ENCODE measurements around the gene YBEY. TPM values are rescaled to one million over a fixed set of nuclear protein-coding genes. Genes with fewer than 3 reads are reported as not detected.

Gene YBEY
- total RNA-seq, 2 experiments from 2014 or later, result 6.9 to 9.1 TPM

DNA sequence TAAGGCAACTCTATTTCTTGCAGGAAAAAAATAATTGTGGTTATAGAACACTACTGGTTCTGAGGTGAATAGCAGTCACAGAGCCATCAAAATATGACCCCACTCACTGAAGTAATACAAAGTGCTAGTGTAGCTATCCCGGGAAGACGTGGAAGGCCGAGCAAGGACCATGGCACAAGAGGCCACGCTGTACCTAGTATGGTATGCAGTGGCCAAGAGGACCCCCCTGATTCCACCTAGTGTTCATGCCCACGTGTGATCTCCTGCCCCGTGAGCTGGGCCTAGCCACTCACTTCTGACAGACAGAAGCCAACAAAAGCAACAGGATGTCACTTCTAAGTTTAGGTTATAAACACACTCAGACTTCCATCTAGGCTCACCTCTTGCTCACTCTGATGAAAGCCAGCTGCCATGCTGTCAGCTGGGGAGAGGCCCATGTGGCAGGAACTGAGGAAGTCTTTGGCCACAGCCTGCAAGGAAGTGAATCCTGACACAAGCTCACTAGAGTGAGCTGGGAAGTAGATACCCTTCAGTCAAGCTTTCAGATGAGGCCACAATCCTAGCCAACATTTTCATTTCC lies 35.9 kb upstream of the YBEY start:
- DNase-seq (no peak), ATAC-seq (no peak)
- CTCF ChIA-PET, result interaction anchor here (1.1 to 1.9 kb wide), 2 partner anchors 9 to 107 kb away, joined by 4 to 5 read pairs; no protein-coding TSS in a partner anchor
- H3K36me3 Mint-ChIP-seq, result peaks cover 63% of the 10 kb centered on the region
- H3K27ac Mint-ChIP-seq, result peak overlapping the region; percentile 56
- peaks cover 40% of the 10 kb centered on the region for H3K4me1 Mint-ChIP-seq
- H3K9me3 Mint-ChIP-seq (ENCODE audit: low read depth), result no peaks in the 10 kb centered on the region
- H3K4me3 Mint-ChIP-seq, result no peak overlapping the region
- no peaks in the 10 kb centered on the region for H3K27me3 Mint-ChIP-seq

DNA sequence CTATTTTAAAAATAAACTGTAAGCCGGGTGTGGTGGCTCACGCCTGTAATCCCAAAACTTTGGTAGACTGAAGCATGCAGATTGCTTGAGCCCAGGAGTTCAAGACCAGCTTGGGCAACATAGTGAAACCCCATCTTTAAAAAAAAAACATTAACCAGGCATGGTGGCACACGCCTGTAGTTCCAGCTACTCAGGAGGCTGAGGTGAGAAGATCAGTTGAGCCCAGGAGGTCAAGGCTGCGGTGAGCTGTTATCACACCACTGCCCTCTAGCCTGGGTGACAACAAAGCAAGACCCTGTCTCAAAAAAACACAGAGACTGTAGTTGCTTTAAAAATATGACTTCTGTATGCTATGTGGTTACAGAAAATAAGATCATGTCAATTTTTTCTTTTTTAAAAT lies 33.3 kb upstream of the YBEY start:
- Mint-ChIP-seq H3K27ac (peak overlapping the region; percentile 80), H3K27me3 (no peaks in the 10 kb centered on the region), H3K36me3 (peaks cover 64% of the 10 kb centered on the region), H3K4me3 (no peak overlapping the region), H3K4me1 (peaks cover 37% of the 10 kb centered on the region), H3K9me3 (ENCODE audit: low read depth) (no peaks in the 10 kb centered on the region)
- ATAC-seq, result no peak
- CTCF ChIA-PET, result interaction anchor here (0.9 to 2.6 kb wide), 5 partner anchors 10 to 110 kb away, joined by 3 to 14 read pairs (median 5); a partner anchor contains a TSS
- no peak for DNase-seq

DNA sequence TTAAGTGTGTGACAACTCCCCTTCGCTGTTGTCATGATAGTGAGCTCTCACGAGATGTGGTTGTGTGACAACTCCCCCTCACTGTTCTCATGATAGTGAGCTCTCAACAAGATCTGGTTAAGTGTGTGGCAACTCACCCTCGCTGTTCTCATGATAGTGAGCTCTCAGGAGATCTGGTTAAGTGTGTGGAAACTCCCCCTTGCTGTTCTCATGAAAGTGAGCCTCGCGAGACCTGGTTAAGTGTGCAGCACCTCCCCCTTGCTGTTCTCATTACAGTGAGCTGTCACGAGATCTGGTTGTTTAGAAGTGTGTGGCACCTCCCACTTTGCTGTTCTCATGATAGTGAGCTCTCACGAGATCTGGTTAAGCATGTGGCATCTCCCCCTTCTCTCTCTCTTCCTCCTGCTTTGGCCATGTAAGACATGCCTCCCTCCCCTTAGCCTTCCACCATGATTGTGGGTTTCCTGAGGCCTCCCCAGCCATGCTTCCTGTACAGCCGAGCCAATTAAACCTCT lies 32.5 kb upstream of the YBEY start:
- CTCF ChIA-PET, result interaction anchor here (0.9 to 2.6 kb wide), 6 partner anchors 11 to 111 kb away, joined by 3 to 14 read pairs (median 4); a partner anchor contains a TSS
- Mint-ChIP-seq H3K27ac (peak overlapping the region; percentile 80), H3K36me3 (peaks cover 68% of the 10 kb centered on the region)

DNA sequence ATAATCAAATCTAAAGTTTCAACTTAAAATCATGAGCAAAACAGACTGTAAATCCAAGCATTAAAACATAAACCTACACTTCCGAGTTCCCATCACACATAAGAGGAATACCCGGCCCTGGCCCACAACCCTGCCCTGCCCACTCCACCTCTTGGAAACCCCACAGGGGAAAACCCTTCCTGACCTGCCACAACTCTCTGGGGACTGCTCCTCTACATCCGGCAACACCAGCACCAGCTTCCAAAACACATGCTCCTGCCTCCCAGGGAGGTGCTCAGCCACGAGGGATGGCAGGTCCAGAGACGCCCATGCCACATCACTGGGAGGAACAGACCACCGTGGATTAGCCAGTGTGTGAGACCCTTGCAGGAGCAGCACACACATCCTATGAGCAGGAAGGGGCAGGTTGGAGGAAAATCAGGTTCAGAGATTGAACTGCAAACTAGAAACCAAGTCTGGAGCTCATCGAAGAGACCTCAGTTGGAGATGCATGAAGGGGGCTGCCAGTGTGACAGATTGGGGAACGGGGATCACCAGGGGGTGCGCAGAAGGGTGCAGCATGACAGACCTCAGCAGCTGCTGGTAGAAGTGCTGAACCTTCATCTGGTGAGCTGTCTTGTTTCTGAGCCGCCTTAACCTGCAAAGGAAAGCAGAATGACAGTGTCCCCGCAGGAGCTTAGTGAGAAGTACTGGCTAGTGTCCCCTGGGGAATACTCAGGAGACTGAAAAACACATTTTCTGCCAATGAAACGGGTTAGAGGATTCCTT lies 31.8 kb upstream of the YBEY start:
- DNase-seq (no peak), ATAC-seq (no peak)
- H3K27ac Mint-ChIP-seq, result peak overlapping the region; percentile 80
- peaks cover 37% of the 10 kb centered on the region for H3K4me1 Mint-ChIP-seq
- no peaks in the 10 kb centered on the region for H3K9me3 Mint-ChIP-seq (ENCODE audit: low read depth)
- peaks cover 65% of the 10 kb centered on the region for H3K36me3 Mint-ChIP-seq
- no peak overlapping the region for H3K4me3 Mint-ChIP-seq
- CTCF ChIA-PET, result interaction anchor here (1.5 to 2.6 kb wide), 4 partner anchors 11 to 111 kb away, joined by 4 to 14 read pairs (median 6); a partner anchor contains a TSS
- H3K27me3 Mint-ChIP-seq, result no peaks in the 10 kb centered on the region

More for the DNA sequence above, 32.5 kb upstream of the YBEY start:
- ATAC-seq, result peak; percentile 90
- H3K27me3 Mint-ChIP-seq, result no peaks in the 10 kb centered on the region
- no peaks in the 10 kb centered on the region for H3K9me3 Mint-ChIP-seq (ENCODE audit: low read depth)
- peaks cover 37% of the 10 kb centered on the region for H3K4me1 Mint-ChIP-seq
- DNase-seq, result peak; percentile 84
- H3K4me3 Mint-ChIP-seq, result no peak overlapping the region

DNA sequence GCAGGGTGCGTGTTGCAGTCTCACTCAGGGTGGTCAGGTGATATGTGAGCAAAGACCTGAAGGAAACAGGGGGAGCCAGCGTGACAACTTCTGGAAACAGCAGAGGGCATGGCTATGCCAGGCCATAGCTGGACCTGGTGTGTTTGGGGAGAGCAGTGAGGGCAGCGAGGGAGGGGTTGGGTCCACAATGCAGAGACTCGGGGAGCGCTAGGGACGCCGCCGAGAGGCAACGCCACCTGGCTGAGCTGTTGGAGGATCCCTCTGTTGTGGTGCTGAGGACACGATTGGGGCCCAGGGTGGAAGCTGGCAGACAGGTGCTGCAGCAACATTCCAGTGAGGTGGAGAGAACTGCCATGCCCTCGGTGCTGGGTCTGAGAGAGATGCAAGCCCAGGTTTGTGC lies 31.0 kb upstream of the YBEY start:
- peaks cover 33% of the 10 kb centered on the region for H3K4me1 Mint-ChIP-seq
- peak overlapping the region; percentile 80 for H3K27ac Mint-ChIP-seq
- no peaks in the 10 kb centered on the region for H3K9me3 Mint-ChIP-seq (ENCODE audit: low read depth)
- H3K27me3 Mint-ChIP-seq, result no peaks in the 10 kb centered on the region
- no peak overlapping the region for H3K4me3 Mint-ChIP-seq
- H3K36me3 Mint-ChIP-seq, result peaks cover 60% of the 10 kb centered on the region
- CTCF ChIA-PET, result interaction anchor here (1.5 to 2.5 kb wide), 2 partner anchors 12 to 25 kb away, joined by 4 to 7 read pairs; no protein-coding TSS in a partner anchor
- DNase-seq (no peak), ATAC-seq (no peak)

DNA sequence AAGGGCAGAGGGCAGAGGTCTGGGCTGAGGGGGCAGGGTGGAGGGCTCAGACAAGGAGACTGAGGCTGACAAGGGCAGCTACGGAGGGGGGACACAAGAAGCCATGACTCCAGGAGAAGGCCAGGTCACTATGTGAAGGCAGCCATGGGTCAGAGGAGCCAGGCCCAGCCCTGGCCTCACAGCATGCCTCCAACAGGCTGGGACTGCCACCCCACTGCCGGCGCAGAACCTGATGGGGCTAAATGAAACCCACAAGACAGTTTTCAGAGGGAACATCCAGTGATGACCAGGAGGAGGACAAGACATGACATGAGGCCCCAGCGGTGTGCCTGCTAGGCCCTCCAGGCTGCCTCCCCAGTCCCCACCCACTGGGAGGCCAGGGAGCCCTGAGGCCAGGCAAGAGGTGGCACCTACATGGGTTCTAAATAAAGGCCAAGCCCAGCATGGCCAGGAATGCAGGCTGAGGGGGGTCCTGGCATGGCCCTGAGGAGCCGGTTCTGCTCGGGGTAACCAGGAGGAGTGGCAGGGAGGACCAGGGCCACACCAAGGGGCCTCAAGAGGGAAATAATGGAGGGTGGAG lies 30.3 kb upstream of the YBEY start:
- peak overlapping the region; percentile 18 for H3K27ac Mint-ChIP-seq
- no peaks in the 10 kb centered on the region for H3K9me3 Mint-ChIP-seq (ENCODE audit: low read depth)
- DNase-seq (peak; percentile 26), ATAC-seq (no peak)
- H3K4me1 Mint-ChIP-seq, result peaks cover 26% of the 10 kb centered on the region
- peaks cover 57% of the 10 kb centered on the region for H3K36me3 Mint-ChIP-seq
- H3K4me3 Mint-ChIP-seq, result no peak overlapping the region
- no peaks in the 10 kb centered on the region for H3K27me3 Mint-ChIP-seq
- CTCF ChIA-PET, result no interaction called here

DNA sequence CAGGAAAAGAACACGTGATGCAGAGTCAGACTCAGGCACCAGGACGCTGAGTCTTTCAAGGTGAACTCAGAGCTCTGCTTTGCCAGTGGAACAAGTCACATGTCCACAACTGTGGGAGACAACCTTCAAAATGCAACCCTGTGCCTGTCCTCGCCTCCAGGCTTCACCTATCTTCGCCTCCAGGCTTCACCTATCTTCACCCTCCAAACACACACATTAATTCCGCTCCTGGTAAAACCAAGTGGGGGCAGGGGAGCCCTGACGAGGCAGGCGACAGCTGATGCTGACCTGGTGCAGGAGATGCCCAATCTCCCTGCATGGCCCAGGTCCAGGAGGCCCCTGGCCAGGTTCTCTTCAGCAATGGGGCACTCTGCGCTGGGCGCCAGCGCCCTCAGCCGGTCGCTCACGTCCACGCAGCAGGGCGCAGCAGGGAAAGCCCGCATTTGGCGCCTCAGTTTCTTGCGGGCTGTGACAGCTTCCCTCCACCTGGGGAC lies 29.6 kb upstream of the YBEY start:
- H3K36me3 Mint-ChIP-seq, result peaks cover 57% of the 10 kb centered on the region
- H3K9me3 Mint-ChIP-seq (ENCODE audit: low read depth), result no peaks in the 10 kb centered on the region
- peak overlapping the region; percentile 18 for H3K27ac Mint-ChIP-seq
- no peak overlapping the region for H3K4me3 Mint-ChIP-seq
- peaks cover 23% of the 10 kb centered on the region for H3K4me1 Mint-ChIP-seq
- H3K27me3 Mint-ChIP-seq, result no peaks in the 10 kb centered on the region
- no peak for ATAC-seq
- DNase-seq, result no peak
- CTCF ChIA-PET, result no interaction called here

DNA sequence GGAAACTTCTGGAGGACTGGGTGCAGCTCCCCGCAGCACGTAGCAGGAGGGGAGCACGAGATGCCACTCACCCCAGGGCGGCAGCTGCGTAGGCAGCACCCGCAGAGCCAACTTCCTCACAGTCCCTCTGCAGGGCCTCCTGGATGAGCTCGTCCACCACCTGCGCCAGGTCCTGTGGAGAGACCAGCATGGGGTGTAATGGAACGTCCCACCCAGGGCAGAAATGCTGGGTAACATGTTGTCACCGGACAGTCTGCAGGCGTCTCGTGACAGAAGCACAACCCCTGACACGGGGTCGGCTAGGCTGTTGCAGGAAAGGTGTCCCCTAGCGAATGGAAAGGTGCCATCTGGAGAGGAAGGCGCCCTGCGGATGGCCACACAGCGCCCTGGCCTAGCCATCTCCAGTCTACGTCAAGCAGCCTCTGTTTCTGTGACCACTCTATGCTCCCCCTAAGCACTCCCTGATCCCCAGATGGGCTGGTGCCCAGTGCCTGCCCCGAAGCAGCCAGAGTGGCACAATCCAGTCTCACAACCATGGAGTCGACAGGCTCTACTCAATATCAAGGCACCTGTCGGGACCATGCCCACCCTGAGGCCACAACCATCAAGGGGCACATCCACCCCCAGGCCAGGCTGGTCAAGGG lies 22.0 kb upstream of the YBEY start:
- H3K9me3 Mint-ChIP-seq (ENCODE audit: low read depth), result no peaks in the 10 kb centered on the region
- ATAC-seq, result no peak
- H3K36me3 Mint-ChIP-seq, result peaks cover 30% of the 10 kb centered on the region
- no peaks in the 10 kb centered on the region for H3K4me1 Mint-ChIP-seq
- no peak for DNase-seq
- H3K27me3 Mint-ChIP-seq, result no peaks in the 10 kb centered on the region
- no peak overlapping the region for H3K27ac Mint-ChIP-seq
- no peak overlapping the region for H3K4me3 Mint-ChIP-seq
- CTCF ChIA-PET, result no interaction called here

DNA sequence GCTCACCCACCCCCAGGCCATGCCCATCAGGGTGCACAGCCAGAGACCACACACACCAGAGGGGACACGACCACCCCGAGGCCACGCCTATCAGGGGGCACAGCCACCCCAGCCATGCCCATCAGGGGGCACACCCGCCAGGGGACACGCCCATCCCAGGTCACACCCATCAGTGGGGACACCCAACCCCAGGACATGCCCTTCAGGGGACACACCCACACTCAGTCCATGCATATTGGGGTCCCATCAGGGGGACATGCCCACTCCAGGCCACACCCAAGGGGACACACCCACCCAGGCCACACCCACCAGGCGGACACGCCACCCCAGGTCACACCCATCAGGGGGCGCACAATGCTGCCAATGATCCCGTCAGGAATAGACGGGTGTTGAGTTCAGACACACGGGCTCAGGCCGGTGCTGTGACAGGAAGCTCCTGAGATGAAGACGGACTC lies 21.4 kb upstream of the YBEY start:
- Mint-ChIP-seq H3K9me3 (ENCODE audit: low read depth) (no peaks in the 10 kb centered on the region), H3K4me1 (no peaks in the 10 kb centered on the region), H3K36me3 (peaks cover 32% of the 10 kb centered on the region), H3K4me3 (no peak overlapping the region), H3K27ac (no peak overlapping the region), H3K27me3 (no peaks in the 10 kb centered on the region)
- ATAC-seq, result no peak
- CTCF ChIA-PET, result no interaction called here
- no peak for DNase-seq

DNA sequence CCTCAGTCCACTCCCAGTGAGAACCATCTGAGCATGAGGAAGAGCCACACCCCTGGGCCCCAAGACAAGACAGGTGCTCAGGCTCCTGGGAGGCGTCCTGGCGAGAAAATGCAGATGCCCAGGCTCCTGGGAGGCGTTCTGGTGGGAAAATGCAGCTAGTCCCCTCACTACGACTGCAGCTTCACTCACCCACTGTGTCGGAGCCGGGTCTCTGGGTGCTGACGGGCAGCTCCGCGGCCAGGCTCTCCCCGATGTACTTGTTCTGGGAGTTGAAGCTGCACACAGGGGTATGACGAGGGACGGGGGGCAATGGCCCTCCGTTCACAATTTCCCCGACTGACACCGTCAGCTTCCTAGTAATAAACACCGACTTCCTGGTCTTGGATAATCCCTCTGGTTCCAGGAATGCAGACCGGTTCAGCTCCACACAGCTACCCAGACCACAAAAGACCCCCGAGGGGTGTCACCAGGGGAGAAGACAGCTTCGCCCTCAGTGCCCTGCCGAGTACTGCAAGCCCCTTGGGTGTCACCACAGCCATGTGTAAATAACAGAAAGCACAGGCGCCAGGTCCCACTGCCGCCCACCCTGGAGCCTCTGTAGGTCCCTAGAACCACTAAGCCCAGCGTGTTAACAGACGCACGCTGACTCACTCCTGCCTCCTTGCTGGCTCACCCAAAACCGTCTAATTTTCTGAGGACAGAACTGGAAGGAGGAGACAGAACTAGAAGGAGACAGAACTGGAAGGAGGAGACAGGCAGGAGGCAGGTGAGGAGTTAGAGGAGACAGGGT lies 20.2 kb upstream of the YBEY start:
- CTCF ChIA-PET, result no interaction called here
- H3K4me1 Mint-ChIP-seq, result no peaks in the 10 kb centered on the region
- peaks cover 34% of the 10 kb centered on the region for H3K36me3 Mint-ChIP-seq
- DNase-seq (no peak), ATAC-seq (no peak)
- no peaks in the 10 kb centered on the region for H3K9me3 Mint-ChIP-seq (ENCODE audit: low read depth)
- no peaks in the 10 kb centered on the region for H3K27me3 Mint-ChIP-seq
- no peak overlapping the region for H3K27ac Mint-ChIP-seq
- no peak overlapping the region for H3K4me3 Mint-ChIP-seq

DNA sequence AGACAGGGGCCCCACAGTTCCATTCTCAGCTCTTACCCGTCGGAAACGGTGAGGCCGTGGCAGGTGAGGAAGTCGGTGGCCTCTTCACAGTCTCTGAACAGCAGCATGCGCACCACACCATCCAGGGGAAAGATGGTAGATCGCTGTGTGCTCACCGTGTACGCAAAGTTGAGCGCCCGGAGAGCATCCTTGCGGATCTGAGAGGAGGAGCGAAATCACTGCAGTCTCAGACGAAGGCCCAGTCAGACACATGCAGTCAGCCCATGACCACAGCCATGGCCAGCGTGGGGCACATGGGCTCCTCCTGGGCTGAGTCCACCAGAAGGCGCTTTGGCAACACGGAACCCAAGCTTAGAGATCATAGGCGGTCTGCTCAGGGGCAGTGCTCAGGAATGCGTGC lies 19.2 kb upstream of the YBEY start:
- H3K4me1 Mint-ChIP-seq, result no peaks in the 10 kb centered on the region
- H3K27ac Mint-ChIP-seq, result no peak overlapping the region
- ATAC-seq (no peak), DNase-seq (no peak)
- H3K27me3 Mint-ChIP-seq, result no peaks in the 10 kb centered on the region
- H3K9me3 Mint-ChIP-seq (ENCODE audit: low read depth), result no peaks in the 10 kb centered on the region
- H3K4me3 Mint-ChIP-seq, result no peak overlapping the region
- peaks cover 31% of the 10 kb centered on the region for H3K36me3 Mint-ChIP-seq
- CTCF ChIA-PET, result interaction anchor here (1.0 kb wide), 1 partner anchor 123 kb away, joined by 4 read pairs; no protein-coding TSS in a partner anchor

DNA sequence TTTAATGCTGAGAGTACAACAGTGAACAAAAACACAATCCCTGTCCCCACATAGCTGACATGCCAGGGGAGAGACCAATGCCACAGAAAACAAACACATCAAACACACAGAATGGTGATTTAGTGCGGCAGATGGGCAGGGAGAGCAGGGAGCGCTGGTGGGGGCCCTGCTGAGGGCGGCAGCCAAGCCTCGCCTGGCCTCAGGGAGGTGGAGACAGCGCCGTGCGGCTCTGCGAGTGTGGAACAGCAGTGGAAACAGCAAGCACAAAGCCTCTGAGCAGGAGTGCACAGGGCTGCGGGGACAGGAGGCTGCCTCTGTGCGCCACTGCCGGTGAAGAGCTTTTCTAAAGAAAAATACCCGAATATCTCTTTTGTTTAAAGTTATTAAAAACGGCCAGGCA lies 17.8 kb upstream of the YBEY start:
- ATAC-seq, result no peak
- no peaks in the 10 kb centered on the region for H3K27me3 Mint-ChIP-seq
- H3K4me3 Mint-ChIP-seq, result no peak overlapping the region
- H3K9me3 Mint-ChIP-seq (ENCODE audit: low read depth), result no peaks in the 10 kb centered on the region
- no peak for DNase-seq
- H3K36me3 Mint-ChIP-seq, result peaks cover 38% of the 10 kb centered on the region
- no peak overlapping the region for H3K27ac Mint-ChIP-seq
- CTCF ChIA-PET, result no interaction called here
- H3K4me1 Mint-ChIP-seq, result no peaks in the 10 kb centered on the region

All from activated CD8-positive, alpha-beta memory T cell treated with anti-CD3 and anti-CD28 coated beads, Interleukin-2, amount 10 ng/mL, durations not matched to agents 7 days and 5 days (primary cell).